ENCODE measurements around the gene DDX18. TPM values are rescaled to one million over a fixed set of nuclear protein-coding genes. Genes with fewer than 3 reads are reported as not detected.
A peak's percentile ranks its signal among the peaks of the same experiment; 100 is the strongest.

Gene DDX18
- total RNA-seq, 1 donor from 2014 or later = 51.9 TPM

DNA sequence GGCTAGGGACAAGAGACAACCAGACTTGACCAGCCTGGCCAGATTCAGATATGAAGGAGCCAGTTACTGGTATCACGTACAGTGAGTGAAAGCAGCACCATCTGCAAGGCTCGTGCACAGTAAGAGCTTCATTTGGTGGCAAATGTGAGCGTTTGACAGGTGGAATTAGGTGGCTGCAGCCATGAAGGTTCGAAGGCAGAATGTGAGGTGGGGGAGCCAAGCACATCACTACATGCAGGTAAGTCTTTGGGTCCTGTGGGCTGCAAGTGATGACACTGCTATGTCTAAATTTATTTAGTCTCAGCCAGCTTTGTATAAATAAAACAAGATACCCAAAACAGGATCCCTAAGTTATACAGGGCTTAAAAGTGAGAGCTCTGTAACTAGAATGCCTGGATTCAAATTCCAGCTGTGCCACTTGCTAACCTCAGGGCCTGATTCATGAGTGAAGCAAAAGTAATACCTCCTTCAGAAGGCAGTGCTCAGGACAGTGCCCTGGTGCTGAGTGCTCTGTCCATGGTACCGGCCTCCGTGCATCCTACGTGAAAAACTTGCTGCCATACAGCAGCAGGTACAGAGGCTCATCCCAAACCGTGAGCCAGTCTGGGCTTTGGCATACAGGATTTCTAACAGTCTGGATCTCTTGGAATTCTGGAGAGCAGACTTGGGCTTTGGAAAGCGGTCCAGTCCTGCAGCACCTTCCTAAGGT, 18.6 kb downstream of the DDX18 start:
- TF ChIP-seq CTCF (conservative IDR thresholded peaks at IDR 0.05; ENCODE audit: low read depth, low read length) = no peak

GRCh38 chr2:117833911-117834310, 19.4 kb downstream of the DDX18 start:
- no peak for DNase-seq (ENCODE audit: low read depth)
- no peak for TF ChIP-seq CTCF (conservative IDR thresholded peaks at IDR 0.05; ENCODE audit: low read depth, low read length)
- H3K4me3 ChIP-seq (ENCODE audit: low read depth, low read length) = no peak overlapping the region

More for the DNA sequence above, 18.6 kb downstream of the DDX18 start:
- DNase-seq (ENCODE audit: low read depth) = no peak
- H3K4me3 ChIP-seq (ENCODE audit: low read depth, low read length) = no peak overlapping the region

GRCh38 chr2:117834992-117835391, 20.5 kb downstream of the DDX18 start:
- no peak for TF ChIP-seq CTCF (conservative IDR thresholded peaks at IDR 0.05; ENCODE audit: low read depth, low read length)
- no peak overlapping the region for H3K4me3 ChIP-seq (ENCODE audit: low read depth, low read length)
- no peak for DNase-seq (ENCODE audit: low read depth)

DNA sequence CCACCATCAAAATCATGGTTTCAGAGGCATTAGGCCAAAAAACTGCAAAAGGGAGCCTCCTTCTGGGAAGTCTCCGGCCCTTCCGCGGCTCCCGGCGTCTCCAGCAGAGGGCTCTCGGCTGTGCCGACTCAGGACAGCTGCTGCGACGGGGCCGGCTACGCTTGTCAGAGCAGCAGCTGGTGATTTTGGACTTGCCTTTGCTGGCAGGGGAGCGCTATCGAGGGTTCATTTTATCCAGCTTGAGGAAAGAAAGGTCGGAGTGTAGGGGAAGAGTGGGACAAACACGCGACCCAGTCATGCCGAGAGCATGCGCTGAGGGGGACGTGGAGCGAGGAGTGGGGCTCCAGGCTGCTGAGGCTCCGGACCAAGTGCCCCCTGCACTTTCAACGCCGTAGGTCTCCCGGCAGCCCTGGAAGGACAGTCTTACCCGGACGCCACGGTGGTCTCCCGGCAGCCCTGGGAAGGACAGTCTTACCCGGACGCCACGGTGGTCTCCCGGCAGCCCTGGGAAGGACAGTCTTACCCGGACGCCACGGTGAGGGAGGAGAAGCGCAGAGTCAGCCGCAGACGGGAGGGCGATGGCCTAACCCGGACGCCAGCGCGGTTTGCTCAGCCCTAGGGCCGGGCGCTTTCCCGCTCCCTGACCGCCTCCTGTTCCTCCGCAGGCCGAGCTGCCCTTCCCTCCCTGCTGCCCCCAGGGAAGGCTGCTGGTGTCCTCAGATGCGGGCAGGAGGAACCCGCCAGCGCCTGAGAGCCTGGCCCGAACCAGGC, 21.7 kb downstream of the DDX18 start:
- no peak for DNase-seq (ENCODE audit: low read depth)
- TF ChIP-seq CTCF (conservative IDR thresholded peaks at IDR 0.05; ENCODE audit: low read depth, low read length) = peak; percentile 96
- H3K4me3 ChIP-seq (ENCODE audit: low read depth, low read length) = peak overlapping the region; percentile 40

GRCh38 chr2:117845304-117845703, 30.8 kb downstream of the DDX18 start:
- DNase-seq (ENCODE audit: low read depth) = no peak
- no peak for TF ChIP-seq CTCF (conservative IDR thresholded peaks at IDR 0.05; ENCODE audit: low read depth, low read length)
- no peak overlapping the region for H3K4me3 ChIP-seq (ENCODE audit: low read depth, low read length)

GRCh38 chr2:117850015-117850414, 35.5 kb downstream of the DDX18 start:
- H3K4me3 ChIP-seq (ENCODE audit: low read depth, low read length) = no peak overlapping the region
- TF ChIP-seq CTCF (conservative IDR thresholded peaks at IDR 0.05; ENCODE audit: low read depth, low read length) = no peak
- no peak for DNase-seq (ENCODE audit: low read depth)

Data from epithelial cell of proximal tubule (primary cell).